ENCODE data around the gene GRK4.
"Not testable (repeated sequence)": the region's sequence is repeated elsewhere in the genome, so short reads cannot be mapped to it uniquely, and the experiment has no call there.

DNA sequence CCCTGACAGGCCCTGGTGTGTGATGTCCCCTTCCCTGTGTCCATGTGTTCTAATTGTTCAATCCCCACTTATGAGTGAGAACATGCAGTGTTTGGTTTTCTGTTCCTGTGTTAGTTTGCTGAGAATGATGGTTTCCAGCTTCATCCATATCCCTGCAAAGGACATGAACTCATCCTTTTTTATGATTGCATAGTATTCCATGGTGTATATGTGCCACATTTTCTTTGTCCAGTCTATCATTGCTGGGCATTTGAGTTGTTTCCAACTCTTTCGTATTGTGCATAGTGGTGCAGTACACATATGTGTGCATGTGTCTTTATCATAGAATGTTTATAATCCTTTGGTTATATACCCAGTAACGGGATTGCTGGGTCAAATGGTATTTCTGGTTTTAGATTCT lies 46.7 kb upstream of the GRK4 start:
- TF ChIP-seq, protein P1, sequence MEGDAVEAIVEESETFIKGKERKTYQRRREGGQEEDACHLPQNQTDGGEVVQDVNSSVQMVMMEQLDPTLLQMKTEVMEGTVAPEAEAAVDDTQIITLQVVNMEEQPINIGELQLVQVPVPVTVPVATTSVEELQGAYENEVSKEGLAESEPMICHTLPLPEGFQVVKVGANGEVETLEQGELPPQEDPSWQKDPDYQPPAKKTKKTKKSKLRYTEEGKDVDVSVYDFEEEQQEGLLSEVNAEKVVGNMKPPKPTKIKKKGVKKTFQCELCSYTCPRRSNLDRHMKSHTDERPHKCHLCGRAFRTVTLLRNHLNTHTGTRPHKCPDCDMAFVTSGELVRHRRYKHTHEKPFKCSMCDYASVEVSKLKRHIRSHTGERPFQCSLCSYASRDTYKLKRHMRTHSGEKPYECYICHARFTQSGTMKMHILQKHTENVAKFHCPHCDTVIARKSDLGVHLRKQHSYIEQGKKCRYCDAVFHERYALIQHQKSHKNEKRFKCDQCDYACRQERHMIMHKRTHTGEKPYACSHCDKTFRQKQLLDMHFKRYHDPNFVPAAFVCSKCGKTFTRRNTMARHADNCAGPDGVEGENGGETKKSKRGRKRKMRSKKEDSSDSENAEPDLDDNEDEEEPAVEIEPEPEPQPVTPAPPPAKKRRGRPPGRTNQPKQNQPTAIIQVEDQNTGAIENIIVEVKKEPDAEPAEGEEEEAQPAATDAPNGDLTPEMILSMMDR (IDR thresholded peaks at IDR 0.05), result not testable (repeated sequence)
- TF ChIP-seq EP300, POLR2A (IDR thresholded peaks at IDR 0.05): not testable (repeated sequence)
